NCI-H1092 treated with DMSO at 0.1 percent for 48 hours (cell line): ENCODE measurements around the gene METTL25B.

Source experiments
- DNase-seq: peaks from one replicate; lab custom pipeline; 2025; lab: John Stamatoyannopoulos, UW

Gene METTL25B

GRCh38 chr1:156726549-156727226 lies 1.6 kb upstream of the METTL25B start:
- DNase-seq: peak; percentile 17

GRCh38 chr1:156727492-156727891 lies 777 bp upstream of the METTL25B start:
- DNase-seq: no peak

- DNase-seq: peak; percentile 98
These were observed 562 bp downstream of the METTL25B start, which contains the start of gene ISG20L2 for GRCh38 chr1:156728599-156729462. Gene ISG20L2, minus strand, starts transcription at chr1:156728766. Its CDS starts 1,114 bp downstream, at chr1:156727652.

GRCh38 chr1:156733989-156734584 lies 5.8 kb downstream of the METTL25B start:
- no peak for DNase-seq

- no peak for DNase-seq
These were observed 10.1 kb downstream of the METTL25B start for GRCh38 chr1:156738407-156738806.

- no peak for DNase-seq
These were observed 10.6 kb downstream of the METTL25B start for GRCh38 chr1:156738916-156739315.

GRCh38 chr1:156740237-156740740 lies 12.0 kb downstream of the METTL25B start:
- no peak for DNase-seq

GRCh38 chr1:156740741-156741480 lies 12.6 kb downstream of the METTL25B start, which contains the start of gene MRPL24:
Gene MRPL24, minus strand, starts transcription at chr1:156741088. Its CDS starts 2,384 bp downstream, at chr1:156738704.
- DNase-seq: peak; percentile 100

GRCh38 chr1:156741481-156741983 lies 13.3 kb downstream of the METTL25B start:
- no peak for DNase-seq

- no peak for DNase-seq
These were observed 13.7 kb downstream of the METTL25B start for GRCh38 chr1:156742017-156742416.

- no peak for DNase-seq
These were observed 14.5 kb downstream of the METTL25B start for GRCh38 chr1:156742801-156743200.

- no peak for DNase-seq
These were observed 15.4 kb downstream of the METTL25B start for GRCh38 chr1:156743367-156744302.

GRCh38 chr1:156744344-156744743 lies 16.1 kb downstream of the METTL25B start:
- no peak for DNase-seq

GRCh38 chr1:156744786-156745419 lies 16.6 kb downstream of the METTL25B start:
- no peak for DNase-seq

- DNase-seq: no peak
These were observed 17.6 kb downstream of the METTL25B start for GRCh38 chr1:156745881-156746280.

GRCh38 chr1:156746406-156746727 lies 18.1 kb downstream of the METTL25B start:
- no peak for DNase-seq

- peak; percentile 64 for DNase-seq
These were observed 18.7 kb downstream of the METTL25B start for GRCh38 chr1:156746728-156747631.

- no peak for DNase-seq
These were observed 19.7 kb downstream of the METTL25B start for GRCh38 chr1:156747742-156748669.
